ENCODE data around the gene RPUSD2. TPM values are rescaled to one million over a fixed set of nuclear protein-coding genes. Genes with fewer than 3 reads are reported as not detected.
A peak's percentile ranks its signal among the peaks of the same experiment; 100 is the strongest.
"Not testable (repeated sequence)": the region's sequence is repeated elsewhere in the genome, so short reads cannot be mapped to it uniquely, and the experiment has no call there.

Gene RPUSD2
- total RNA-seq, 1 donor from 2014 or later: 10.4 TPM

DNA sequence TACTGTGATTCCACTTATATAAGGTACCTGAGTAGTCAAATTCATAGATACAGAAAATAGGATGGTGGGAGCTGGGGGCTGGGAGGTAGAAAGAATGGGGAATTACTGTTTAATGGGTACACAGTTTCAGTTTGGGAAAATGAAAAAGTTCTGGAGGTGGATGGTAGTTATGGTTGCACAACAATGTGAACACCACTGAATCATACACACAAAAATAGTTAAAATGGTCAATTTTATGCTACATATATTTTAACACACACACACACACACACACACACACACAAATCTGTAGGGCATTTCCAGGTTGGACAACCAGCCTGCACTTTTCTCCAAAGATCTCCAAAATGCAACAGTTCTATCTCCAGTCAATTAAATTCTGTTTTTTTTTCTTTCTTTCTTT is 5.7 kb upstream of the RPUSD2 start:
- peaks cover 0 to 4% (median 3%) of the 10 kb centered on the region in 3 donors for H3K36me3 ChIP-seq (ENCODE audit: control insufficient read depth in 3 of 3, insufficient read depth in 3 of 3, low read length in 3 of 3)
- H3K9me3 ChIP-seq (ENCODE audit: control insufficient read depth in 3 of 3, low read length in 3 of 3): no peaks in the 10 kb centered on the region
- H3K4me3 ChIP-seq (ENCODE audit: low read length in 3 of 3): peak overlapping the region in 1 of 3 donors; percentile 92
- no peak overlapping the region for H3K9ac ChIP-seq (ENCODE audit: low read depth in 1 of 3, low read length in 3 of 3)
- H3K4me1 ChIP-seq (ENCODE audit: control insufficient read depth in 3 of 3, insufficient read depth in 3 of 3, low read length in 3 of 3): peaks cover 8 to 33% (median 23%) of the 10 kb centered on the region in 3 donors
- H3K27ac ChIP-seq (ENCODE audit: low read depth, low read length): no peak overlapping the region
- H3K27me3 ChIP-seq (ENCODE audit: control insufficient read depth in 3 of 3, insufficient read depth in 3 of 3, low read length in 3 of 3): no peaks in the 10 kb centered on the region

GRCh38 chr15:40564591-40565332 is 4.3 kb upstream of the RPUSD2 start, which contains the start of gene CCDC32:
Gene CCDC32, minus strand, starts transcription at chr15:40565042. Its CDS starts 2,027 bp downstream, at chr15:40563015.
- H3K9ac ChIP-seq (ENCODE audit: low read depth in 1 of 3, low read length in 3 of 3): peak within 1 kb of the TSS; percentile 94 to 99 (median 97)
- H3K4me3 ChIP-seq (ENCODE audit: low read length in 3 of 3): peak within 1 kb of the TSS; percentile 89 to 98 (median 92)
- H3K27ac ChIP-seq (ENCODE audit: low read depth, low read length): peak within 1 kb of the TSS; percentile 98
- H3K9me3 ChIP-seq (ENCODE audit: control insufficient read depth in 3 of 3, low read length in 3 of 3): no peaks in the 10 kb centered on the region
- H3K27me3 ChIP-seq (ENCODE audit: control insufficient read depth in 3 of 3, insufficient read depth in 3 of 3, low read length in 3 of 3): no peaks in the 10 kb centered on the region
- H3K4me1 ChIP-seq (ENCODE audit: control insufficient read depth in 3 of 3, insufficient read depth in 3 of 3, low read length in 3 of 3): peaks cover 13 to 37% (median 28%) of the 10 kb centered on the region in 3 donors
- H3K36me3 ChIP-seq (ENCODE audit: control insufficient read depth in 3 of 3, insufficient read depth in 3 of 3, low read length in 3 of 3): peaks cover 0 to 4% (median 3%) of the 10 kb centered on the region in 3 donors

GRCh38 chr15:40565333-40566238 is 3.5 kb upstream of the RPUSD2 start:
- no peaks in the 10 kb centered on the region for H3K27me3 ChIP-seq (ENCODE audit: control insufficient read depth in 3 of 3, insufficient read depth in 3 of 3, low read length in 3 of 3)
- peak overlapping the region; percentile 60 to 94 (median 66) for H3K9ac ChIP-seq (ENCODE audit: low read depth in 1 of 3, low read length in 3 of 3)
- H3K4me3 ChIP-seq (ENCODE audit: low read length in 3 of 3): peak overlapping the region; percentile 89 to 98 (median 92)
- H3K9me3 ChIP-seq (ENCODE audit: control insufficient read depth in 3 of 3, low read length in 3 of 3): no peaks in the 10 kb centered on the region
- peaks cover 21 to 45% (median 35%) of the 10 kb centered on the region in 3 donors for H3K4me1 ChIP-seq (ENCODE audit: control insufficient read depth in 3 of 3, insufficient read depth in 3 of 3, low read length in 3 of 3)
- peaks cover 0 to 4% (median 3%) of the 10 kb centered on the region in 3 donors for H3K36me3 ChIP-seq (ENCODE audit: control insufficient read depth in 3 of 3, insufficient read depth in 3 of 3, low read length in 3 of 3)
- H3K27ac ChIP-seq (ENCODE audit: low read depth, low read length): peak overlapping the region; percentile 98

GRCh38 chr15:40567111-40567510 is 2.0 kb upstream of the RPUSD2 start:
- Histone ChIP-seq H3K9ac (ENCODE audit: low read depth in 1 of 3, low read length in 3 of 3) (no peak overlapping the region), H3K4me3 (ENCODE audit: low read length in 3 of 3) (no peak overlapping the region), H3K4me1 (ENCODE audit: control insufficient read depth in 3 of 3, insufficient read depth in 3 of 3, low read length in 3 of 3) (peaks cover 21 to 44% (median 35%) of the 10 kb centered on the region in 3 donors), H3K9me3 (ENCODE audit: control insufficient read depth in 3 of 3, low read length in 3 of 3) (no peaks in the 10 kb centered on the region), H3K27me3 (ENCODE audit: control insufficient read depth in 3 of 3, insufficient read depth in 3 of 3, low read length in 3 of 3) (no peaks in the 10 kb centered on the region), H3K27ac (ENCODE audit: low read depth, low read length) (no peak overlapping the region), H3K36me3 (ENCODE audit: control insufficient read depth in 3 of 3, insufficient read depth in 3 of 3, low read length in 3 of 3) (peaks cover 3 to 12% (median 6%) of the 10 kb centered on the region in 3 donors)

DNA sequence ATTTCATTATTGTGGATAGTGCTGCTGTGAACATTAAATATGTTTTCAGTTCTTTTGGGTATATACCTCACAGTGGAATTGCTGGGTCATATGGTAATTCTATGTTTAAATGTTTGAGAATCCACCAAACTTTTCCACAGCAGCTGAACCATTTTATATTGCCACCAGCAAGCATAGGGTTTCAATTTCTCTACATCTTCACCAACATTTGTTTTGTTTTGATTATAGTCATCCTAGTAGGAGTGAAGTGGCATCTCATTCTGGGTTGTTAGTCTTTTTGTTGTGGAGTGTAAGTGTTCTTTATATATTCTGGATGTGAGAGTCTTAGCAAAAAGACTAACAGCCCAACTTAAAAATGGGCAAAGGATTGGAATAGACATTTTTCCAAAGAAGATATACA is 6.0 kb downstream of the RPUSD2 start:
- Histone ChIP-seq H3K4me1 (ENCODE audit: control insufficient read depth in 3 of 3, insufficient read depth in 3 of 3, low read length in 3 of 3) (peaks cover 6 to 7% (median 6%) of the 10 kb centered on the region in 3 donors), H3K27ac (ENCODE audit: low read depth, low read length) (no peak overlapping the region), H3K36me3 (ENCODE audit: control insufficient read depth in 3 of 3, insufficient read depth in 3 of 3, low read length in 3 of 3) (peaks cover 17 to 28% (median 19%) of the 10 kb centered on the region in 3 donors), H3K9me3 (ENCODE audit: control insufficient read depth in 3 of 3, low read length in 3 of 3) (no peaks in the 10 kb centered on the region), H3K9ac (ENCODE audit: low read depth in 1 of 3, low read length in 3 of 3) (no peak overlapping the region), H3K27me3 (ENCODE audit: control insufficient read depth in 3 of 3, insufficient read depth in 3 of 3, low read length in 3 of 3) (no peaks in the 10 kb centered on the region), H3K4me3 (ENCODE audit: low read length in 3 of 3) (no peak overlapping the region)

- H3K27me3 ChIP-seq (ENCODE audit: control insufficient read depth in 3 of 3, insufficient read depth in 3 of 3, low read length in 3 of 3); H3K4me3 ChIP-seq (ENCODE audit: low read length in 3 of 3); H3K9ac ChIP-seq (ENCODE audit: low read depth in 1 of 3, low read length in 3 of 3); H3K27ac ChIP-seq (ENCODE audit: low read depth, low read length); H3K4me1 ChIP-seq (ENCODE audit: control insufficient read depth in 3 of 3, insufficient read depth in 3 of 3, low read length in 3 of 3); H3K9me3 ChIP-seq (ENCODE audit: control insufficient read depth in 3 of 3, low read length in 3 of 3): not testable (repeated sequence)
- peaks cover 13 to 21% (median 16%) of the 10 kb centered on the region in 3 donors for H3K36me3 ChIP-seq (ENCODE audit: control insufficient read depth in 3 of 3, insufficient read depth in 3 of 3, low read length in 3 of 3)
Observed at GRCh38 chr15:40576914-40577313, 7.8 kb downstream of the RPUSD2 start.

DNA sequence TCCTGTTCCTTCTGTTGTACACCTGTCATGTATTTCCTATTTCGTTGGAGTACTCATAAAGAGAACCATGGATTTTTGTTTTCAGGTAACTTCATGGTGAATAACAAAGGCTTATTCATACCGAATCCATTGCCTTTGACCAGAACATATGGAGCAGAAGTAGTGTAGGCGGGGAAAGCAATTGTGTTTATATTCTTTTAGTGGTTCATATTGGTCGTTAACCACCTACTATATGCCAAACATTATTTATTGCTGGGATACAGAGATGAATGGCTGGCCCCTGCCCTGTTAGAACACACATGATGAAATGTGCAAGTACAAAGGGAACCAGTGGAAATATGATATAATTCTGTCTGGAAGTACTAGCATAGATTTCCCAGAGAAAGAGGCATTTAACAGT is 9.8 kb downstream of the RPUSD2 start:
- H3K9me3 ChIP-seq (ENCODE audit: control insufficient read depth in 3 of 3, low read length in 3 of 3): no peaks in the 10 kb centered on the region

DNA sequence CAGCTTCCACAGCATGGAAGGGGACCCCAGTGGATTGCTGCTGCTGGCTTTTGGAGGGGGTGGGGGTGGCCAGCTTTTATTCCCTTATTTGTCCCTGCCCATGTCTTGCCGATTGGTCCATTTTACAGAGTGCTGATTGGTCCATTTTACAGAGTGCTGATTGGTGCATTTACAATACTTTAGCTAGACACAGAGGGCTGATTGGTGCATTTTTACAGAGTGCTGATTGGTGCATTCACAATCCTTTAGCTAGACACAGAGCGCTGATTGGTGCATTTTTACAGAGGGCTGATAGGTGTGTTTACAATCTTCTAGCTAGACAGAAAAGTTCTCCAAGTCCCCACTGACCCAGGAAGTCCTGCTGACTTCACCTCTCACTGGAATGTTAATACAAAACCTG is 12.7 kb downstream of the RPUSD2 start:
- not testable (repeated sequence) for H3K9ac ChIP-seq (ENCODE audit: low read depth in 1 of 3, low read length in 3 of 3); H3K27ac ChIP-seq (ENCODE audit: low read depth, low read length)

More for the DNA sequence above, 9.8 kb downstream of the RPUSD2 start:
- H3K9ac ChIP-seq (ENCODE audit: low read depth in 1 of 3, low read length in 3 of 3): no peak overlapping the region
- peaks cover 3 to 11% (median 6%) of the 10 kb centered on the region in 3 donors for H3K36me3 ChIP-seq (ENCODE audit: control insufficient read depth in 3 of 3, insufficient read depth in 3 of 3, low read length in 3 of 3)
- H3K4me3 ChIP-seq (ENCODE audit: low read length in 3 of 3): no peak overlapping the region
- no peaks in the 10 kb centered on the region for H3K4me1 ChIP-seq (ENCODE audit: control insufficient read depth in 3 of 3, insufficient read depth in 3 of 3, low read length in 3 of 3)
- H3K27ac ChIP-seq (ENCODE audit: low read depth, low read length): no peak overlapping the region
- H3K27me3 ChIP-seq (ENCODE audit: control insufficient read depth in 3 of 3, insufficient read depth in 3 of 3, low read length in 3 of 3): no peaks in the 10 kb centered on the region

DNA sequence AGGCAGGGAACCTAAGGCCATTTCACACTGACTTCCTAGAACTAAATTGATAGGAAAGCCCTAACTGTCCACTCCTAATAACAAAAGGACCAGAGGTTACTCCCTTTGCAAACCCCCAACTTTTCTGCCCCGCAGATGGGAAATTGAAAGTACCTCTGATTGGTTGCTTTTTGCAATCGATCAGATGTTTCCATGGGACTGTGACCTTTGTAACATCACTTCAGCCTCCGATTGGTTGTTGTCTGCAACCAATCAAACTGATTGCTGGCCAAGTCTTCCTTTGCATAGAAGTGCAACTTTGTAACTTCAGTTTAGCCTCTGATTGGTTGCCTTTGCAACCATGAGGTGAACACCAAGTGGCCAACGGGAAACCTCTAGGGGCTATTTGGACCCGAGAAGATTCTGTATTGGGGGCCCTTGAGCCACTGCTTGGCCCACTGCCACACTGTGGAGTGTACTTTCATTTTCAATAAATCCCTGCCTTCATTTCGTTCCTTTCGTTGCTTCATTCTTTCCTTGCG is 13.7 kb downstream of the RPUSD2 start:
- Histone ChIP-seq H3K27me3 (ENCODE audit: control insufficient read depth in 3 of 3, insufficient read depth in 3 of 3, low read length in 3 of 3) (peaks cover 0 to 3% (median 0%) of the 10 kb centered on the region in 3 donors), H3K9me3 (ENCODE audit: control insufficient read depth in 3 of 3, low read length in 3 of 3) (no peaks in the 10 kb centered on the region), H3K4me1 (ENCODE audit: control insufficient read depth in 3 of 3, insufficient read depth in 3 of 3, low read length in 3 of 3) (no peaks in the 10 kb centered on the region), H3K36me3 (ENCODE audit: control insufficient read depth in 3 of 3, insufficient read depth in 3 of 3, low read length in 3 of 3) (no peaks in the 10 kb centered on the region), H3K27ac (ENCODE audit: low read depth, low read length) (no peak overlapping the region), H3K4me3 (ENCODE audit: low read length in 3 of 3) (peak overlapping the region; percentile 54 to 70 (median 65)), H3K9ac (ENCODE audit: low read depth in 1 of 3, low read length in 3 of 3) (no peak overlapping the region)

More for the DNA sequence above, 12.7 kb downstream of the RPUSD2 start:
- H3K4me1 ChIP-seq (ENCODE audit: control insufficient read depth in 3 of 3, insufficient read depth in 3 of 3, low read length in 3 of 3); H3K36me3 ChIP-seq (ENCODE audit: control insufficient read depth in 3 of 3, insufficient read depth in 3 of 3, low read length in 3 of 3); H3K9me3 ChIP-seq (ENCODE audit: control insufficient read depth in 3 of 3, low read length in 3 of 3); H3K4me3 ChIP-seq (ENCODE audit: low read length in 3 of 3); H3K27me3 ChIP-seq (ENCODE audit: control insufficient read depth in 3 of 3, insufficient read depth in 3 of 3, low read length in 3 of 3): not testable (repeated sequence)

All from skeletal muscle tissue (tissue), 4 donors.